ENCODE measurements around the gene RAB1A.

RAB1A gene

DNA sequence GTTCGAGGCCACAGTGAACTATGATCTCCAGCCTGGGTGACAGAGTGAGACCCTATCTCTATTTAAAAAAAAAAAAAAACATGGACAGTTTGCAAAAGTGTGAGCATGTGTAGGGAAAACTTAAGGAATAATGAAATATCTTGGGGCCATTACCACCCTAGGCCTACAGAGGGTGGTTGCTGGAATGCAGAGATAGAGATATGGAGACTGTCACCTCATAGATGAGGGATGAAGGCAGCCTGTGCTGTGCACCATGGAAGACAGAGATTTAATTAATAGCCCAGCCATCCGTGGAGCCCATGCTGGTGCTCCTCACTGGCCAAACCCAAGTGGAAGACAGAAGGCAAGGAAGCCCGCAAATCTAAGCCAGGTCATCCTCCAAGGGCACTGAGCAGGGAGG is 90.3 kb downstream of the RAB1A start:
- FAIRE-seq: no peak
- DNase-seq (ENCODE audit: low spot score): no peak

DNA sequence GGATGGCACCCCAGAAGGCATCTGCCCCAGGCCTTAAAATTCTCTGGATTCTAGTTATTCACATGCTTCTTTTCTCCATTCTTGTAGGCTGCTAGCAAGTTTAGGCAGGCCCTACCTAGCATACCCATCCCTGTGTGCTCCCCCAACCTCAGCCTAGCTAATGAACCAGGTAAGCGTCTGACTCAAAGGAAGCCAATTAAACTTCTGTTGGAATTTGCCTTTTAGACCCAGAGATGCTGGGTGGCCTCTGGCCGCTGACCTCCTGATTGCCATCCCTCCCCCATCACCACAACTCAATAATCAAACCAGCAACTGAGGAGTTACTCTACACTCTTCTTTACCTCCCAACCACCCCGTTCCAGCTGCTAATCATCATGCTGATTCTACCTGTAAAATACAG is 92.7 kb downstream of the RAB1A start:
- FAIRE-seq: no peak
- no peak for DNase-seq (ENCODE audit: low spot score)

Measured in urothelium cell line (cell line).